ENCODE results near the gene HMGXB4. TPM values are rescaled to one million over a fixed set of nuclear protein-coding genes. Genes with fewer than 3 reads are reported as not detected.
A peak's percentile ranks its signal among the peaks of the same experiment; 100 is the strongest.

HMGXB4 gene
- total RNA-seq, 1 experiment from 2014 or later = 27.2 TPM

DNA sequence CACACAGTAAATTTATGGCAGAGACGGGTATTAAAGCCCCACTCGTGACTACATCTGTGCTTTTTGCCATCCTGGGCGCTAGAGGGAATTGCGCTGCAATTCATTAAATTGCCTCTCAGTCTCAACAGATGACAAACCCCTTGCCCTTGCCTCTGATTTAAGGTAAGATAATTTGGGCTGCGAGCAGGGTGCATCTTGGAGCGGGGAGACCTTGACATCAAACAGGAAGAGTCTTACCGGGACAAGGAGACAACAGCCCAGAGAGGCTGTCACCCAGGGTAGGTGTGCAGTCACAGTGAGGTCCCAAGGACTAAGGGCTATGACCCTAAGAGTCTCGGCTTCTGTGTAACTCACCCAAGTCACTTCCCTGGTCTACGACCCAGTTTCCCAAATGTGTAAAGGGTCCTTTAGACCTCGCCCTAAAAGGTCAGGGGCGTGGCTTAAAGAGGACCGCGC, 42.0 kb downstream of the HMGXB4 start:
- no peaks in the 10 kb centered on the region for H3K27me3 Mint-ChIP-seq (ENCODE audit: insufficient read depth, unreplicated experiment)
- peaks cover 22% of the 10 kb centered on the region for H3K36me3 Mint-ChIP-seq (ENCODE audit: insufficient read depth, unreplicated experiment)
- no peak for TF ChIP-seq CTCF (IDR thresholded peaks at IDR 0.05; ENCODE audit: unreplicated experiment)
- ChIA-PET CTCF (interaction anchor here (0.6 kb wide), 2 partner anchors 31 to 1678 kb away, joined by 3 read pairs; no protein-coding TSS in a partner anchor), POLR2A (interaction anchor here (0.6 to 1.5 kb wide), 10 partner anchors 10 to 1998 kb away, joined by 3 to 16 read pairs (median 4); partner anchors contain the start of genes APOL6, HMGXB4, HMOX1 and MCM5)
- no peaks in the 10 kb centered on the region for H3K9me3 Mint-ChIP-seq (ENCODE audit: unreplicated experiment)
- H3K4me1 Mint-ChIP-seq (ENCODE audit: insufficient read depth, unreplicated experiment) = peaks cover 6% of the 10 kb centered on the region
- peak; percentile 25 for DNase-seq (ENCODE audit: unreplicated experiment)
- H3K4me3 Mint-ChIP-seq (ENCODE audit: unreplicated experiment) = peak overlapping the region; percentile 94
- intact Hi-C loops (cut with micrococcal nuclease) = no loop called here
- BruUV-seq (replicated peaks) = TSS peak; percentile 49
- H3K27ac Mint-ChIP-seq (ENCODE audit: low read depth, unreplicated experiment) = peak overlapping the region; percentile 96

DNA sequence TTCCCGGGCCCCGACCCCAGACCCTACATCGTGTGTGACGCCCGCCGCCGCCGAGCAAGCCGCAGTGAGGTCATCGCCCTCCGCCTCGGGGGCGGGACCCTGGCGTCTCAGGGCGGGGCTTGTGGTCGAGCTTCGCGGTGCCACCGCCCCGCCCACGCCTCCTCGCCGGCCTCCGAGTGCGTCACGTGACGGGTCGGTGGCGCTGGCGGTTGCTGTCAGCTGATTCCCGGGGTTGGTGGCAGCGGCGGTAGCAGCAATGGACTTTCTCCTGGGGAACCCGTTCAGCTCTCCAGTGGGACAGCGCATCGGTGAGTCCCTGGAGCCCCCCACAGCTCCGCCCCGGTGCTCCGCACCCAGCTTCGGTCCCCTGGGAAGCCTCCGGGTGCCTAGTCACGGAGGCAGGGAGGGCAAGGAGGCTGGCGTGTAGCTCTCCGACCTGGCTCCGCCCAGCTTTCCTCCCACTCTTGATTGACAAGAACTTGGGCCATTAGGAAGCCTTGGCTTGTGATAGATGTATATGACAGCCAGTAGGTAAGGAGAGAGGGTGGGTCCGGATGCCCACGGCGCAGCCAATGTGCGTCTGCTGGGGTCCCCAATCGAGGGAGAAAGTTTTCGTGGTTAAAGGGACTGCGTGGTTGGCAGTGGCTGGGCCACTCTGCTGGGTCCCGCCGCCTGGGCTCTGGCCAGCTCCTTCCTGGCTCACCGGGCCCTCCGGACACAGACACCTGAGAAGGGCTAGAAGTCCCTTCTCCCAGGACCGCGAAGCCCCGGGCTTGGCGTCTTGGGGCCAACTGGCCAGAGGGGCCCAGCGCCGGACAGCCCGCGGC, 42.6 kb downstream of the HMGXB4 start, which contains the start of gene TOM1:
Gene TOM1 (plus strand): TSS at position 222 of the 827 bp plus-strand sequence. CDS start 35 bp downstream, at position 257.
- intact Hi-C loops (cut with micrococcal nuclease) = no loop called here
- no peaks in the 10 kb centered on the region for H3K9me3 Mint-ChIP-seq (ENCODE audit: unreplicated experiment)

DNA sequence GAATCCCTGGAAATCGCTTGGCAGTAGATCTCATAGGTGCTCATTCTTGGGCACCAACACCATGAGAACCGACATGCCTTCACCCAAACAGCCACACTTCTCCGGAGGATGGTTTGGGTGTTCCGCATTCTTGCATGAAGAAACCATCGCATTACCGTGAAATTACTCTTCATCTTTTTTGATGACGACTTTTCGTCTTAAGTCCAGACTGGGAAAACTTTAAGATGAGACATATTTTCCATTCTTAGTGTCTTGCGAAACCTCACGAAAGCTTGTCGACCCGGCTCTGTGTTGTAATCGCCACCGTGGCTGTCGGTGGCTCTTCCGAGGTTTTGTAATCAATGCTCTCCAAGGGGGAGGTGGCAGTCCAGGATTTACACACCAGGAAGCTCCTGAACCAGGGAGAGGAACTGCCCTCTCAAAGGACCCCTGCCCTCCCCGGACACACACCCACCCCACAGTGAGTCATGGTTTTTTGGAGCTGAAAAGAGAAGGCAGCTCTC, 44.1 kb downstream of the HMGXB4 start:
- TF ChIP-seq CTCF (IDR thresholded peaks at IDR 0.05; ENCODE audit: unreplicated experiment) = no peak
- DNase-seq (ENCODE audit: unreplicated experiment) = peak; percentile 95
- intact Hi-C loops (cut with micrococcal nuclease) = no loop called here
- Mint-ChIP-seq H3K4me1 (ENCODE audit: insufficient read depth, unreplicated experiment) (peaks cover 10% of the 10 kb centered on the region), H3K36me3 (ENCODE audit: insufficient read depth, unreplicated experiment) (peaks cover 35% of the 10 kb centered on the region), H3K9me3 (ENCODE audit: unreplicated experiment) (no peaks in the 10 kb centered on the region), H3K4me3 (ENCODE audit: unreplicated experiment) (peak overlapping the region; percentile 94), H3K27ac (ENCODE audit: low read depth, unreplicated experiment) (peak overlapping the region; percentile 96), H3K27me3 (ENCODE audit: insufficient read depth, unreplicated experiment) (no peaks in the 10 kb centered on the region)
- BruUV-seq (replicated peaks) = no TSS peak
- ChIA-PET CTCF (interaction anchor here (1.6 kb wide), 1 partner anchor 11 kb away, joined by 3 read pairs; no protein-coding TSS in a partner anchor), POLR2A (interaction anchor here (0.6 to 1.7 kb wide), 9 partner anchors 9 to 1379 kb away, joined by 3 to 7 read pairs (median 3); no protein-coding TSS in a partner anchor)

More for the DNA sequence above, 42.6 kb downstream of the HMGXB4 start, which contains the start of gene TOM1:
- peak; percentile 99 for DNase-seq (ENCODE audit: unreplicated experiment)
- BruUV-seq (replicated peaks) = TSS peak; percentile 44
- Mint-ChIP-seq H3K4me1 (ENCODE audit: insufficient read depth, unreplicated experiment) (peaks cover 6% of the 10 kb centered on the region), H3K27ac (ENCODE audit: low read depth, unreplicated experiment) (peak within 1 kb of the TSS; percentile 96), H3K36me3 (ENCODE audit: insufficient read depth, unreplicated experiment) (peaks cover 27% of the 10 kb centered on the region), H3K4me3 (ENCODE audit: unreplicated experiment) (peak within 1 kb of the TSS; percentile 94), H3K27me3 (ENCODE audit: insufficient read depth, unreplicated experiment) (no peaks in the 10 kb centered on the region)
- CTCF ChIA-PET = interaction anchor here (0.6 kb wide), 1 partner anchor 1677 kb away, joined by 3 read pairs; no protein-coding TSS in a partner anchor
- POLR2A ChIA-PET = interaction anchor here (0.6 to 1.5 kb wide), 16 partner anchors 9 to 1998 kb away, joined by 3 to 16 read pairs (median 4); partner anchors contain the start of genes APOL6, HMGXB4, HMOX1 and MCM5
- no peak for TF ChIP-seq CTCF (IDR thresholded peaks at IDR 0.05; ENCODE audit: unreplicated experiment)

All from MCF 10A (cell line).